ENCODE measurements around the gene CIB2.

The CIB2 gene

GRCh38 chr15:78149068-78149804, 18.0 kb upstream of the CIB2 start, which contains the start of gene IDH3A:
Gene IDH3A, plus strand, starts transcription at chr15:78149362. Its CDS starts 42 bp downstream, at chr15:78149404.
- DNase-seq = peak; percentile 99

GRCh38 chr15:78148392-78149067, 17.3 kb upstream of the CIB2 start:
- no peak for DNase-seq

- no peak for DNase-seq
These were observed 16.3 kb upstream of the CIB2 start for GRCh38 chr15:78147566-78147965.

- DNase-seq = no peak
These were observed 15.3 kb upstream of the CIB2 start for GRCh38 chr15:78146425-78147154.

GRCh38 chr15:78142332-78142731, 11.1 kb upstream of the CIB2 start:
- DNase-seq = no peak

GRCh38 chr15:78140292-78140691, 9.0 kb upstream of the CIB2 start:
- DNase-seq = no peak

- DNase-seq = no peak
These were observed 8.3 kb upstream of the CIB2 start for GRCh38 chr15:78139578-78139977.

GRCh38 chr15:78133801-78134200, 2.6 kb upstream of the CIB2 start:
- no peak for DNase-seq

- peak; percentile 32 for DNase-seq
These were observed 565 bp downstream of the CIB2 start for GRCh38 chr15:78130466-78131294.

- DNase-seq = no peak
These were observed 1.4 kb downstream of the CIB2 start for GRCh38 chr15:78129751-78130287.

GRCh38 chr15:78129077-78129750, 2.0 kb downstream of the CIB2 start:
- DNase-seq = no peak

- DNase-seq = no peak
These were observed 3.4 kb downstream of the CIB2 start for GRCh38 chr15:78127882-78128281.

- no peak for DNase-seq
These were observed 6.0 kb downstream of the CIB2 start for GRCh38 chr15:78125267-78125666.

- DNase-seq = no peak
These were observed 10.7 kb downstream of the CIB2 start for GRCh38 chr15:78120523-78120922.

GRCh38 chr15:78112551-78112950, 18.7 kb downstream of the CIB2 start:
- DNase-seq = no peak

- no peak for DNase-seq
These were observed 19.5 kb downstream of the CIB2 start for GRCh38 chr15:78111788-78112187.

GRCh38 chr15:78110916-78111475, 20.2 kb downstream of the CIB2 start:
- no peak for DNase-seq

- no peak for DNase-seq
These were observed 21.1 kb downstream of the CIB2 start for GRCh38 chr15:78110096-78110495.

- no peak for DNase-seq
These were observed 22.1 kb downstream of the CIB2 start for GRCh38 chr15:78109156-78109555.

- DNase-seq = peak; percentile 82
These were observed 22.8 kb downstream of the CIB2 start for GRCh38 chr15:78108300-78109084.

- no peak for DNase-seq
These were observed 23.8 kb downstream of the CIB2 start for GRCh38 chr15:78107471-78107870.

All from stimulated activated CD4-positive, alpha-beta T cell treated with anti-CD3 and anti-CD28 coated beads, Interleukin-1b, Interleukin-23, amount 100 ng/mL, for 48 hours (primary cell).